GM10266 (cell line): ENCODE results near the gene NFIC.
"Not testable (repeated sequence)": the region's sequence is repeated elsewhere in the genome, so short reads cannot be mapped to it uniquely, and the experiment has no call there.

ENCODE experiments used
- DNase-seq: peaks from one replicate; pipeline ENCODE4 v3.0.0; 2012; ENCODE audit errors: extremely low spot score
- CTCF ChIP-seq: IDR thresholded peaks from 2 replicates; pipeline ENCODE4 v1.5.1; 2012; ENCODE audit warnings: mild to moderate bottlenecking, low read depth; ENCODE audit not compliant: control insufficient read depth, insufficient read depth; ENCODE audit errors: missing control alignments

The NFIC gene

GRCh38 chr19:3340340-3340739 is 26.0 kb upstream of the NFIC start:
- TF ChIP-seq CTCF: no peak
- DNase-seq: no peak

GRCh38 chr19:3342246-3342645 is 24.1 kb upstream of the NFIC start:
- no peak for TF ChIP-seq CTCF
- no peak for DNase-seq

- not testable (repeated sequence) for DNase-seq
Measured at GRCh38 chr19:3342962-3343361, 23.4 kb upstream of the NFIC start.

- peak; percentile 65 for DNase-seq
- TF ChIP-seq CTCF: peak; percentile 32
Measured at GRCh38 chr19:3343619-3344502, 22.5 kb upstream of the NFIC start.

- TF ChIP-seq CTCF: no peak
- no peak for DNase-seq
Measured at GRCh38 chr19:3344608-3345598, 21.5 kb upstream of the NFIC start.

GRCh38 chr19:3345850-3346460 is 20.4 kb upstream of the NFIC start:
- DNase-seq: no peak

More at GRCh38 chr19:3345850-3346460, 20.4 kb upstream of the NFIC start:
- no peak for TF ChIP-seq CTCF
